HCT116 (cell line): ENCODE results near the gene MCRS1.

Experiments
- EZH2 ChIP-seq: fragments of 200-600 bp; sonication (generic); IDR thresholded peaks from 2 replicates; pipeline ENCODE4 v1.6.1; 2017; ENCODE audit warnings: antibody characterized with exemption, mixed run types
- POLR2A ChIP-seq: IDR thresholded peaks from 2 replicates; pipeline ENCODE4 v1.7.0; 2011; ENCODE audit warnings: borderline replicate concordance; ENCODE audit not compliant: insufficient read depth, insufficient read length; ENCODE audit errors: extremely low read depth
- POLR2AphosphoS5 ChIP-seq: IDR thresholded peaks from 2 replicates; pipeline ENCODE4 v1.6.1; 2011; ENCODE audit warnings: mild to moderate bottlenecking, low read depth, low read length, moderate library complexity
- RAD21 ChIP-seq: IDR thresholded peaks from 2 replicates; pipeline ENCODE4 v1.6.1; 2012; ENCODE audit warnings: low read depth, mild to moderate bottlenecking
- SP1 ChIP-seq: IDR thresholded peaks from 2 replicates; pipeline ENCODE4 v1.6.1; 2012; ENCODE audit warnings: low read depth
- ZNF274 ChIP-seq: fragments of 200-500 bp; sonication (Bioruptor generic); IDR thresholded peaks from 2 replicates; pipeline ENCODE4 v1.6.1; 2014; ENCODE audit warnings: mild to moderate bottlenecking, low read depth, low read length, inconsistent platforms
- TF ChIP-seq, protein P1 (sequence below): IDR thresholded peaks from 2 replicates; pipeline ENCODE4 v1.6.1; 2011; ENCODE audit warnings: mild to moderate bottlenecking, low read length, moderate library complexity; ENCODE audit not compliant: insufficient replicate concordance; ENCODE audit errors: extremely low read depth
- TF ChIP-seq, protein P2 (sequence below): IDR thresholded peaks from 2 replicates; pipeline ENCODE4 v1.6.1; 2012
- TF ChIP-seq, protein P3 (sequence below): IDR thresholded peaks from 2 replicates; pipeline ENCODE4 v1.6.1; 2012; ENCODE audit warnings: low read depth
- TF ChIP-seq, protein P4 (sequence below), 3 experiments: fragments of 200-600 bp in 1 of 3; sonication (generic) in 1 of 3; IDR thresholded peaks in 2 of 3; conservative IDR thresholded peaks in 1 of 3; 2 replicates each; pipeline ENCODE4 v1.5.1; 2012 to 2017; ENCODE audit warnings: low read depth in 2 of 3, low read length in 2 of 3, antibody characterized with exemption in 1 of 3, borderline replicate concordance in 1 of 3, control low read depth in 1 of 3, mild to moderate bottlenecking in 1 of 3, mixed read lengths in 1 of 3, mixed run types in 1 of 3, moderate library complexity in 1 of 3; ENCODE audit not compliant: insufficient read depth in 1 of 3

DNA sequence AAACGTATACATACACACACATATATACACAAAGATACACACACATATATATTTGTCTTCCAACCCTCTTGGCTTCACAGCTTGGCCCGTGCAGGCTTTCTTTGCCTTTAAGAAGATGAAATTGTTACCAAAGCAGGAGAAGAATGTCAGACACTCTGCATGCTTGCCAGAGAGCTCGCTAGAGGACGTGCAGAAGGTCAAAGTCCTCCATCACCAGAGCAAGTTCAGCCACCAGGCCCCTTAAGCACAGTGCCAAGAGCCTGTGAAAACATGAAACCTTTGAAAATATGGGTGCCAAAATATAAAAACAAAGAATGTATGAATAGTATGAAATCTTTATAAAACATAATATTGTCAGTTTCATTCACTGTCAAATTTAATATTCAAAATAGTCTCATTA is 14.9 kb upstream of the MCRS1 start:
- TF ChIP-seq RAD21 (no peak), POLR2AphosphoS5 (no peak), POLR2A (no peak), SP1 (no peak), EZH2 (no peak), ZNF274 (no peak)
- TF ChIP-seq, protein P1, sequence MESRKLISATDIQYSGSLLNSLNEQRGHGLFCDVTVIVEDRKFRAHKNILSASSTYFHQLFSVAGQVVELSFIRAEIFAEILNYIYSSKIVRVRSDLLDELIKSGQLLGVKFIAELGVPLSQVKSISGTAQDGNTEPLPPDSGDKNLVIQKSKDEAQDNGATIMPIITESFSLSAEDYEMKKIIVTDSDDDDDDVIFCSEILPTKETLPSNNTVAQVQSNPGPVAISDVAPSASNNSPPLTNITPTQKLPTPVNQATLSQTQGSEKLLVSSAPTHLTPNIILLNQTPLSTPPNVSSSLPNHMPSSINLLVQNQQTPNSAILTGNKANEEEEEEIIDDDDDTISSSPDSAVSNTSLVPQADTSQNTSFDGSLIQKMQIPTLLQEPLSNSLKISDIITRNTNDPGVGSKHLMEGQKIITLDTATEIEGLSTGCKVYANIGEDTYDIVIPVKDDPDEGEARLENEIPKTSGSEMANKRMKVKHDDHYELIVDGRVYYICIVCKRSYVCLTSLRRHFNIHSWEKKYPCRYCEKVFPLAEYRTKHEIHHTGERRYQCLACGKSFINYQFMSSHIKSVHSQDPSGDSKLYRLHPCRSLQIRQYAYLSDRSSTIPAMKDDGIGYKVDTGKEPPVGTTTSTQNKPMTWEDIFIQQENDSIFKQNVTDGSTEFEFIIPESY, result no peak
- TF ChIP-seq, protein P2, sequence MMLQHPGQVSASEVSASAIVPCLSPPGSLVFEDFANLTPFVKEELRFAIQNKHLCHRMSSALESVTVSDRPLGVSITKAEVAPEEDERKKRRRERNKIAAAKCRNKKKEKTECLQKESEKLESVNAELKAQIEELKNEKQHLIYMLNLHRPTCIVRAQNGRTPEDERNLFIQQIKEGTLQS, result no peak
- TF ChIP-seq, protein P3, sequence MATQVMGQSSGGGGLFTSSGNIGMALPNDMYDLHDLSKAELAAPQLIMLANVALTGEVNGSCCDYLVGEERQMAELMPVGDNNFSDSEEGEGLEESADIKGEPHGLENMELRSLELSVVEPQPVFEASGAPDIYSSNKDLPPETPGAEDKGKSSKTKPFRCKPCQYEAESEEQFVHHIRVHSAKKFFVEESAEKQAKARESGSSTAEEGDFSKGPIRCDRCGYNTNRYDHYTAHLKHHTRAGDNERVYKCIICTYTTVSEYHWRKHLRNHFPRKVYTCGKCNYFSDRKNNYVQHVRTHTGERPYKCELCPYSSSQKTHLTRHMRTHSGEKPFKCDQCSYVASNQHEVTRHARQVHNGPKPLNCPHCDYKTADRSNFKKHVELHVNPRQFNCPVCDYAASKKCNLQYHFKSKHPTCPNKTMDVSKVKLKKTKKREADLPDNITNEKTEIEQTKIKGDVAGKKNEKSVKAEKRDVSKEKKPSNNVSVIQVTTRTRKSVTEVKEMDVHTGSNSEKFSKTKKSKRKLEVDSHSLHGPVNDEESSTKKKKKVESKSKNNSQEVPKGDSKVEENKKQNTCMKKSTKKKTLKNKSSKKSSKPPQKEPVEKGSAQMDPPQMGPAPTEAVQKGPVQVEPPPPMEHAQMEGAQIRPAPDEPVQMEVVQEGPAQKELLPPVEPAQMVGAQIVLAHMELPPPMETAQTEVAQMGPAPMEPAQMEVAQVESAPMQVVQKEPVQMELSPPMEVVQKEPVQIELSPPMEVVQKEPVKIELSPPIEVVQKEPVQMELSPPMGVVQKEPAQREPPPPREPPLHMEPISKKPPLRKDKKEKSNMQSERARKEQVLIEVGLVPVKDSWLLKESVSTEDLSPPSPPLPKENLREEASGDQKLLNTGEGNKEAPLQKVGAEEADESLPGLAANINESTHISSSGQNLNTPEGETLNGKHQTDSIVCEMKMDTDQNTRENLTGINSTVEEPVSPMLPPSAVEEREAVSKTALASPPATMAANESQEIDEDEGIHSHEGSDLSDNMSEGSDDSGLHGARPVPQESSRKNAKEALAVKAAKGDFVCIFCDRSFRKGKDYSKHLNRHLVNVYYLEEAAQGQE, result no peak
- TF ChIP-seq, protein P4, sequence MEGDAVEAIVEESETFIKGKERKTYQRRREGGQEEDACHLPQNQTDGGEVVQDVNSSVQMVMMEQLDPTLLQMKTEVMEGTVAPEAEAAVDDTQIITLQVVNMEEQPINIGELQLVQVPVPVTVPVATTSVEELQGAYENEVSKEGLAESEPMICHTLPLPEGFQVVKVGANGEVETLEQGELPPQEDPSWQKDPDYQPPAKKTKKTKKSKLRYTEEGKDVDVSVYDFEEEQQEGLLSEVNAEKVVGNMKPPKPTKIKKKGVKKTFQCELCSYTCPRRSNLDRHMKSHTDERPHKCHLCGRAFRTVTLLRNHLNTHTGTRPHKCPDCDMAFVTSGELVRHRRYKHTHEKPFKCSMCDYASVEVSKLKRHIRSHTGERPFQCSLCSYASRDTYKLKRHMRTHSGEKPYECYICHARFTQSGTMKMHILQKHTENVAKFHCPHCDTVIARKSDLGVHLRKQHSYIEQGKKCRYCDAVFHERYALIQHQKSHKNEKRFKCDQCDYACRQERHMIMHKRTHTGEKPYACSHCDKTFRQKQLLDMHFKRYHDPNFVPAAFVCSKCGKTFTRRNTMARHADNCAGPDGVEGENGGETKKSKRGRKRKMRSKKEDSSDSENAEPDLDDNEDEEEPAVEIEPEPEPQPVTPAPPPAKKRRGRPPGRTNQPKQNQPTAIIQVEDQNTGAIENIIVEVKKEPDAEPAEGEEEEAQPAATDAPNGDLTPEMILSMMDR (IDR thresholded peaks at IDR 0.05 in 2 of 3, conservative IDR thresholded peaks at IDR 0.05 in 1 of 3; ENCODE audit: borderline replicate concordance in 1 of 3, insufficient read depth in 1 of 3, low read depth in 2 of 3, low read length in 2 of 3), result no peak
